ENCODE data around the gene PI4KB. TPM values are rescaled to one million over a fixed set of nuclear protein-coding genes. Genes with fewer than 3 reads are reported as not detected.

Gene PI4KB
- total RNA-seq, 1 experiment from 2014 or later: 45.1 TPM

- H3K9me2 ChIP-seq (ENCODE audit: insufficient read depth): no peaks in the 10 kb centered on the region
- CTCF ChIA-PET: interaction anchor here (1.4 to 2.0 kb wide), 2 partner anchors 18 to 58 kb away, joined by 4 to 5 read pairs; no protein-coding TSS in a partner anchor
- H3K4me3 ChIP-seq (replicated peaks in 1 of 2; ENCODE audit: low read depth in 1 of 2, low read length in 2 of 2): peak overlapping the region; percentile 59 to 79
- intact Hi-C loops (cut with micrococcal nuclease): loop anchor here (2.0 kb wide), 1 partner anchor 86 kb away; no protein-coding TSS in a partner anchor
- POLR2A ChIA-PET: interaction anchor here (0.9 to 2.1 kb wide), 4 partner anchors 9 to 228 kb away, joined by 4 to 7 read pairs (median 5); partner anchors contain the start of genes CGN and PSMD4
- H3K9me3 ChIP-seq (ENCODE audit: control insufficient read depth in 1 of 2, insufficient read depth in 1 of 2, low read depth in 1 of 2, low read length in 2 of 2): no peaks in the 10 kb centered on the region
- TF ChIP-seq ZFX (IDR thresholded peaks at IDR 0.05) (peak; percentile 76), SP1 (IDR thresholded peaks at IDR 0.05; ENCODE audit: low read depth) (no peak)
- RAD21 ChIA-PET (ENCODE audit: low non-redundant PET in 1 of 2, low total read pairs in 2 of 2, uncharacterized antibody in 2 of 2, unreplicated experiment in 2 of 2): no interaction called here
- peaks cover 11 to 25% of the 10 kb centered on the region in 2 experiments for H3K4me1 ChIP-seq (ENCODE audit: control insufficient read depth in 1 of 2, insufficient read depth in 2 of 2, low read length in 2 of 2)
- H3K4me2 ChIP-seq (ENCODE audit: low read length): peak overlapping the region; percentile 97
- peak overlapping the region; percentile 92 for H3K27ac ChIP-seq (ENCODE audit: low read depth, low read length)
- BruUV-seq (replicated peaks): no TSS peak
- H3K9ac ChIP-seq (ENCODE audit: low read length): peak overlapping the region; percentile 90
- H3K36me3 ChIP-seq (ENCODE audit: control insufficient read depth in 1 of 2, insufficient read depth in 2 of 2, low read length in 2 of 2): peaks cover 8 to 12% of the 10 kb centered on the region in 2 experiments; a peak in 3 of 4 replicates
- peaks cover 22% of the 10 kb centered on the region for H3K79me2 ChIP-seq (ENCODE audit: insufficient read depth, low read length)
- DNase-seq (ENCODE audit: low read depth, low spot score): no peak
- H2AFZ ChIP-seq (ENCODE audit: low read depth, low read length, poor library complexity, severe bottlenecking): no peak overlapping the region
- peak; percentile 4; the same call in 1 of the 2 replicates for ATAC-seq
- H3K27me3 ChIP-seq (ENCODE audit: insufficient read depth, low read length): no peaks in the 10 kb centered on the region
- H4K20me1 ChIP-seq (ENCODE audit: insufficient read depth): no peaks in the 10 kb centered on the region
Measured at GRCh38 chr1:151282883-151283725, 44.1 kb downstream of the PI4KB start.

GRCh38 chr1:151281969-151282882 lies 45.0 kb downstream of the PI4KB start, which contains the start of gene ZNF687:
Gene ZNF687 (plus strand): TSS chr1:151282299. CDS start chr1:151286292, 3,993 bp downstream.
- H3K27me3 ChIP-seq (ENCODE audit: insufficient read depth, low read length): no peaks in the 10 kb centered on the region
- ChIA-PET RAD21 (ENCODE audit: low non-redundant PET in 1 of 2, low total read pairs in 2 of 2, uncharacterized antibody in 2 of 2, unreplicated experiment in 2 of 2) (interaction anchor here in 1 of 2 experiments (1.0 to 1.3 kb wide), 4 partner anchors 19 to 452 kb away, joined by 3 to 6 read pairs (median 4); no protein-coding TSS in a partner anchor), CTCF (interaction anchor here (0.9 to 2.0 kb wide), 8 partner anchors 19 to 257 kb away, joined by 3 to 9 read pairs (median 4); no protein-coding TSS in a partner anchor), POLR2A (interaction anchor here (0.7 to 2.1 kb wide), 18 partner anchors 10 to 481 kb away, joined by 3 to 9 read pairs (median 4); partner anchors contain the start of genes MRPL9, PI4KB, PSMD4 and VPS72)
- peak within 1 kb of the TSS; percentile 92 for H3K27ac ChIP-seq (ENCODE audit: low read depth, low read length)
- peaks cover 11 to 25% of the 10 kb centered on the region in 2 experiments for H3K4me1 ChIP-seq (ENCODE audit: control insufficient read depth in 1 of 2, insufficient read depth in 2 of 2, low read length in 2 of 2)
- BruUV-seq (replicated peaks): no TSS peak
- H2AFZ ChIP-seq (ENCODE audit: low read depth, low read length, poor library complexity, severe bottlenecking): peak within 1 kb of the TSS; percentile 97
- H3K9me2 ChIP-seq (ENCODE audit: insufficient read depth): no peaks in the 10 kb centered on the region
- ATAC-seq (peak; percentile 92), DNase-seq (ENCODE audit: low read depth, low spot score) (peak; percentile 100)
- peaks cover 22% of the 10 kb centered on the region for H3K79me2 ChIP-seq (ENCODE audit: insufficient read depth, low read length)
- intact Hi-C loops (cut with micrococcal nuclease): loop anchor here (1.0 to 2.0 kb wide), 2 partner anchors 85 to 116 kb away; no protein-coding TSS in a partner anchor
- H3K36me3 ChIP-seq (ENCODE audit: control insufficient read depth in 1 of 2, insufficient read depth in 2 of 2, low read length in 2 of 2): peaks cover 5 to 8% of the 10 kb centered on the region in 2 experiments; a peak in 3 of 4 replicates
- no peaks in the 10 kb centered on the region for H3K9me3 ChIP-seq (ENCODE audit: control insufficient read depth in 1 of 2, insufficient read depth in 1 of 2, low read depth in 1 of 2, low read length in 2 of 2)
- no peaks in the 10 kb centered on the region for H4K20me1 ChIP-seq (ENCODE audit: insufficient read depth)
- peak within 1 kb of the TSS; percentile 59 to 79 for H3K4me3 ChIP-seq (replicated peaks in 1 of 2; ENCODE audit: low read depth in 1 of 2, low read length in 2 of 2)
- H3K4me2 ChIP-seq (ENCODE audit: low read length): peak within 1 kb of the TSS; percentile 97
- peak within 1 kb of the TSS; percentile 90 for H3K9ac ChIP-seq (ENCODE audit: low read length)
- no peak for TF ChIP-seq CTCF (IDR thresholded peaks at IDR 0.05 in 2 of 3, conservative IDR thresholded peaks at IDR 0.05 in 1 of 3; ENCODE audit: borderline replicate concordance in 1 of 3, insufficient read depth in 1 of 3, low read depth in 2 of 3, low read length in 2 of 3)
- TF ChIP-seq POLR2A (IDR thresholded peaks at IDR 0.05; ENCODE audit: borderline replicate concordance, extremely low read depth, insufficient read depth, insufficient read length): peak; percentile 32
- TF ChIP-seq SIN3A (IDR thresholded peaks at IDR 0.05; ENCODE audit: low read depth): no peak
- no peak for TF ChIP-seq RAD21 (IDR thresholded peaks at IDR 0.05; ENCODE audit: low read depth)
- TF ChIP-seq ZNF274 (IDR thresholded peaks at IDR 0.05; ENCODE audit: low read depth, low read length): no peak
- peak; percentile 85 for TF ChIP-seq ZFX (IDR thresholded peaks at IDR 0.05)
- TF ChIP-seq YY1 (IDR thresholded peaks at IDR 0.05; ENCODE audit: extremely low read depth, insufficient replicate concordance, low read depth, low read length): peak; percentile 10
- no peak for TF ChIP-seq SP1 (IDR thresholded peaks at IDR 0.05; ENCODE audit: low read depth)
- no peak for TF ChIP-seq EZH2 (IDR thresholded peaks at IDR 0.05)
- no peak for TF ChIP-seq ATF3 (IDR thresholded peaks at IDR 0.05)
- TF ChIP-seq ELF1 (IDR thresholded peaks at IDR 0.05; ENCODE audit: borderline replicate concordance, low read depth): no peak
- TF ChIP-seq MAX (IDR thresholded peaks at IDR 0.05): no peak
- TF ChIP-seq CBX3 (IDR thresholded peaks at IDR 0.05; ENCODE audit: low read depth): no peak
- no peak for TF ChIP-seq CEBPB (IDR thresholded peaks at IDR 0.05; ENCODE audit: low read depth)

Measured in HCT116 (cell line).